NK-92 treated with Interleukin-12 subunit alpha and Interleukin-12 subunit beta, amount 100 ng/mL, for 24 hours (cell line): ENCODE measurements around the gene RNF43.

Experiments used
- DNase-seq: peaks from one replicate; lab custom pipeline; 2025; lab: John Stamatoyannopoulos, UW

Gene RNF43

DNA sequence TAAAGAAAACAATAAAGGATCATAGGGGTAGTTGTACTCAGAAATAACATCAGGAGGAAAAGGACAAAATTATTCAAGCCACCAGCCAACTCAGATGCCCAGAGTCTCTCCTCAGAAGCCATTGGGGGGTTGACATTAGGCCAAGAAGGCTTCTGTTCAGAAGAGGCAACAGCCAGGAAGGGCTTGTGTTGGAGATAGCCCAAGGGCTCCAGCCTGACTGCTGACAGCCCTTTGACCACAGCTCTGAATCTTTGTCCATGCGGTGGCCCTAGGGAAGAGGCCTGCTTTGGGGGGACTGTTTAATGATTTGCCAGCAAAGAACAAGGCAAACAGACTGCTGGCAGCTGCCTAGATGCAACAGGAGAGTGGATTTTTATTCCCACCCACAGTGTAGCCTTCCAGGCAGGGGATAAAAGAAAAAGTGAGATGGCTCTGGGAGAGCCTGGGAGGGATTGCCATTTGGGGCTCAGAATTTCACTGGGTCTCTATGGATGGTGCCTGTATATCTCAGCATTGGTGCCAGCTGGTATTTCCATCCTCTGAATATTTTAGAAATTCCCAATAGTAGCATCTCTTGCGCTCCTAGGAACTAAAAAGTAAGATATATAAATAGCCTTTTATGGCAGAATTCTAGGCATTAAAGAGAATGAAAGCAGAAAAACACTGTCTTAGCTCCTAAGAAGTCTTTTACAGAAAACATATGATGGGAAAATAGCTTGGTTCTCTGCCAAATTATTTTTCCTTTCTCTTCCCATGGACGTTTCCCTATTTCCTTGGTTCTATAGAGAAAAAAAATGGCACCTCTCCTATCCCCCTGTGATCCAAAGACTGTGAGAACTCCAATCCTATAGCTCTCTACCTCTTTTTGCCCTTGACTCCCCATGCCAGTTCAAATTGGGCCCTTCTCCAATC is 36.0 kb downstream of the RNF43 start:
- no peak for DNase-seq

DNA sequence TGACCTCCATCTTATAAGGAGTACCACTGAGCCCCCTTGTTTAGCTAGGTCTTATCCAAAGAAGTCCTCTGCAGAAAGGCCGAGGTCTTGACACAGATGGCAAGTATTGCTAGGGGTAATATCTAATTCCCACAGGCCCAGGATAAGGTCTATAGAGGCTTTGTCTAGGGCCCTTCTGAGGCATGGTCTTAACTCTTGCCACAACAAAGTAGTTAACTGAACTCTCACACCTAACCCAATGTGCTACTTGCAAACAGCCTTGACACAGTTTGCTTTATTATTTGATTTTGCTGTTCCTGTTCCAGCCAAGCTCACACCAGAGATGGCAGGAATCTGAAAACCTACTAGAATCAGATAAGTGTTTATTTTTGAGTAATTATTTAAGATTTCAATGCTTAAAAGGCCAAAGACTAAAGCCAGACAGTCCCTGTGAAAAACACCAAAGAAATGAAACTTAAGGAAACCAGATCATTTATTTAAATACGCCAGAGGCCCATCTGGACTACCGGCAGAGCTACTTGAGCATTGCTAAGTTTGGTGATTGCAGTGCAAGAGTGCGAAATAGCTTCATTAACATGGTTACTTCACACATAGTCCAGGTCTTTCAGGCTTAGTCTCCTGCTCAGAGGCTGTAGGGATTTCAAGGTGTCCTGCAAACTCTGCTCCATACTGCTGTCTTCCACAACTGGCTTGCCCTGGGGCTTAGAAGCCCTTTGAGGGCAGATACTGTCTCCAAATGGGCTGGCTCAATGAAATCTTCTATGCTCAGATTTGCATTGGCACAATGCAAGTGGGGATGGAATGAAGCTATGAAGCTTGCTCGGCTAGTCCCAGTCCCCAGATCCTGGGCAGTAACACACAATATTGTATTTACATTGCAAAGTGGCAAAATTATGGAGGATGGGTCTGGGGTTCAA is 36.9 kb downstream of the RNF43 start:
- DNase-seq = no peak

DNA sequence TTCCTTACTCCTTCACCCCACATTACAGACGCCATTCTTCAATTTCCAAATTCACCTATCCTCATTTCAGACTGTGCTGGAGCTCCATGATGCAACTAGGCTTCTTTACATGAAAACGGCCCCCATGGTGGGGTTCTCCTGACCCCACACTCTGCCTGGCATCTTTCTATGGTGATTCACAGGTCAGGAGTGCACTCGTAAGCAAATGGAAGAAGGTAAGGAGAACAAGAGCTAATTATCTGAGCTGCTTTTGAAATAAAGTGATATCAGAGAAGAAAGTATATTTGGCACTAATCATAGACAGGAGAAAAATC is 37.9 kb downstream of the RNF43 start:
- DNase-seq = no peak

DNA sequence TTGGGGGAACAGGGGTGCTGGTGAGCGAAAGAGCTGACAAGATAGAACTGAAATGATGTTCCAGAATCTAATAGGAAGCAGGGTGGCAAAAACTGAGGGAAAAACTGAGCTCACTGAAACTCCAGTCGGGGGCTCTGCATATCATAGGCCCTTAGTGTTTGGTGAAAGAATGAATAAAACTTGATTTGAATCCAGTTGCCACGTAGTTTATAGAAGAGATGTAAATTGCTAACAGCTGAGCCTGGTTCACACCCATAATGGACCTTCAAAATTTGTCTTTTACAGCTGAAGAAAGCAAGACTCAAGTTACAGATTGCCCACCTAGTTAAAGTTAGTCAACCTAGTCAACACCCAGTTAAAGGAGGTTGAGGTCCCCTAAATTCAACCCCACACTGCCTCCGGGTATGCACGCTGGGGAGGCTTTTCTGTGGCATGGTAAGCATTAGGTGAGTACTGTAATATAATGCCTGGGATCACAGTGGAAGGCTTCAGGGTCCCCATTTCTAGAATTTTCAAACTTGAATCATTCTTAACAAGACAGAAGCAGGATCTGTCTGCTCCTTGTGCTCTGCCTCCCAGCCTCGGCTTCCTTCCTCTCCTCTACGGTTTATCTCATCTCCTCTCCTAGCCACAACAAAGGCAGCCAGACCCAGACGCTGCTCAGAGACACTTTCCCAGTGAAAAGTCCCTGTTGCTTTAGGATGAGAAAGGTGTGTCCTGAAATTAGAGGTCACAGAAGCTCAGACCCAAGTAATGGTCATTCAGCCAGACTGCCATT is 38.4 kb downstream of the RNF43 start:
- DNase-seq = no peak

DNA sequence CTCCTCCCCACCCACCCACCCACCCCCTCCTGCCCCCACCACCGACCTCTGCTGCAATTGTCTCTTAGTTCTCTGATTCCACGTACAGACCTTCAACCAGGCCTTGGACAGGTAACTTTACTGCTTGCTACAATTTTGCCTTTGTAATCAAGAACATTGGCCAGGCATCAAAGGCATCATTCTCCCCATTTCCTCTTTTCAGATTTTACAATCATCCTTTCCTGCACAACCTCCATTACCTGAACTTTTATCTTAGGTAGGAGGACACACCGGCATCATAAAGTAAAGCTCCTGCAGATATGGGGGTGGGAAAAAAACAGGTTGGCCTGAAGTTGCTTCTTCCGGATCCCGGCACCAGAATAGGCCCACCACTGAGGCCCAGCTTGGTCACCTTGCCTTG is 39.7 kb downstream of the RNF43 start:
- no peak for DNase-seq

DNA sequence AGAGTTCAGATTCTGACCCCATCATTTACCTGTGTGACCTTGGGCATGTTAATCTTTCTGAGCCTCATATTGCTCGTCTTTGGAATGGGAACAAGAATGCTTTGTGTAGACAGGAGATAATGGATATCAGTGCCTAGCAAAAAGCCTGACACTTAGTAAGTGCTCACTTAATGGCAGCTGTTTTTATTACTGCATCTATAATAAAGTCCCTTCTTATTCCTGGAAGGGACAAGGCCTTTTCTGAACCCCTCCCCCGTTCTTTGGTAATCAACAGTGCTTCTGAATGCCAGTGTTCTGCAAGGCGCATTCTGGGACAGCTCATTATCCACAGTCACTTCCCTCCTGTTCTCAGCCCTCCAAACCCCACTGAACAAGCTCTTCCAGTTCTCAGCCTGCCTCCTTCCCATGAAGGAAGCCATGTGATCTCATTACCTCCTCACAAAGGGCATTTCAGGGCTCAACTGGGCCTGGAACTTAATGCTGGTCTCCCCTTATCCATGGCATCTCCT is 40.2 kb downstream of the RNF43 start:
- DNase-seq = no peak

DNA sequence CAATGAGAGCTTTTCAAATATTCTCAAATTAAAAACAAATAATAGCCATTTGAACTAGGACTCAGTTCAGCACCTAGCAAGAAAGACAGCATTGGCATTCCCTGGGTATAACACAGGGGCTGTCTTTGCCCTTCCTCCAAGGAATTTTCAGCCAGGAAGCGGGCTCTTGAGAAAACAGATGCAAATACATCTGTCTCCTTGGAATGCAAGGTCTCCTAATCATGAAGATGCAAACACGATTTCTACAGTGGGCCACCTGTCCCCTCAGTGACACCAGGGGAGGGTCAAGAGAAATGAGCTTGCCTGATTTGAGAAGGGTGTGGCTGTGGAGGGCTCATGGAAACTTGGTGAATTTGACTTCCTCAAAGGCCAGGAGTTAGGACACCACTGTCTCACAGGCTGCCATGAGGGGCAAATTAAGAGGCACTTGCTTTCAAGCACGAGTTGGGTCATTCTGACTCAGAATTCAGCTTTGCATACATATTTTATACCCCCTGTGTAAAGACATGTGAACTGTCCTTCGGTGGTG is 40.8 kb downstream of the RNF43 start:
- no peak for DNase-seq

DNA sequence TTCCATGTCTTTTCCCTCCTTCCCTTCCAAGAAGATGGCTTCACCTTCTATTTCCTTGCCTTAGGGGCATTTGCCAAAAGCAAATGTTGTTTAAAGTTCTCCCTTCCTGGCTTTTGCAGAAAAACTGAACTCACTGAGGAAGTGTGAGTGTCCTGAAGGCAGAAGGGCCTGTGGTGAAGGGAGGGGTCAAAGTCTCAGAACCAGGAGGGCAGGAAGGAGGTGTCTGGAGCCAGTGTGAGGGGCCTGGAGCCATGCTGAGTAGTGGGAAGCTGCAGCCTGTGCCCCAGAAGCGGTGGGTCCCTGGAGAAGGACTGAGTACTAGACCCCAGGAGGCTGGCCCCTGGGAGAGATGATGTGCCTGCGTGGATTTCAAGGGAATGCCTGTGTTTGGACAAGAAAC is 41.5 kb downstream of the RNF43 start:
- no peak for DNase-seq

DNA sequence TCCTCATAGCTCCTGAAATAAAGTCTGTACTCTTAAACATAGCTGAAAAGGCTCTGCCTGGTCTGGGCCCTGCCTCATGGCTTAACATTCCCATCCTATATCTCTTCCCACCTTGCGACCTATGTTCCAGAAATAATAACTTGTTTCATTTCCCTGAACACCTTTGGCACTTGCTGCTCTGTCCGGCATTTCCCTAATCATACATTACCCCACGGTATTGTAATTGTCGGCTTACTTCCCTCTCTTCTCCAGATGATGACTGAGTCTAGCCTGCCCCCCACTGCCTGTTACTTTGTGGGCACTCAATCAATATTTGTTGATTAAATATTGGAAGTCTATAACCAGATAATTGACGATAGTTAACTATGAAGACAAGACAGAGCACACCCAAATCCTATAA is 42.1 kb downstream of the RNF43 start:
- no peak for DNase-seq

DNA sequence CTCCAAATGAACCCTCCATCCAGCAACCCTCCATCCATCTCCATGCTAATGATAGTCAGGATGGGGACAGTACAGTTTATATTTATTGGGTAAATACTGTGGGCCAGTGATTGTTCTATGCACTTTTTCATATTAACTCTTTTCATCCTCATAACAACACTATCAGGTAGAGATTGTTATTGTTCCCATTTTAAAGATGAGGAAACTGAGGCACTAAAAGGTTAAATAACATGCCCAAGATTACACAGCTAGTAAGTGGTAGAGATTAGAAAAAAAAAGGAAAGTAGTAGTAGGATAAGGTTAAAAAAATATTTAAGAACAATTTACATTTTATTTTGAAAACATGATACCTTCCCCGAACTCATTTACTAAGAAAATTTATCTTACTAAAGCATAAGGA is 43.4 kb downstream of the RNF43 start:
- DNase-seq = no peak

DNA sequence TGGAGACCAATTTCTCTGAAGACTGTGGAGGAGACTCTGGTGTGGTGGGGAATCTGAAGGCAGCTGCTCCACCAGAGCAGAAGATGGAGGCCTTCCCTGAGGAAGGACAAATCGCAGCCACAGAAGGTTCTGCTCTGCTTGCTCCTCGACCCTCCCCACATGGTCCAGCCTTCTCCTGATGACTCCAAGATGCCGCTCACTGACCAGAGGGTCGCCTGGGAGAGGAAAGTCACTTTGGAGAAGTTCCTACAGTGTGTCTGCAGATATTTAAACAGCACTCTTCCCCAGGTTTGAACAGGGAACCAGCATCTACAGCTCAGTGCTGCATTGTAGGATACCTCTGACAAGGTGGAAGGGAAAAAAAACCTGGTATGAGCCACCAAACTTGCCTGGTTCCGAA is 44.3 kb downstream of the RNF43 start:
- no peak for DNase-seq

DNA sequence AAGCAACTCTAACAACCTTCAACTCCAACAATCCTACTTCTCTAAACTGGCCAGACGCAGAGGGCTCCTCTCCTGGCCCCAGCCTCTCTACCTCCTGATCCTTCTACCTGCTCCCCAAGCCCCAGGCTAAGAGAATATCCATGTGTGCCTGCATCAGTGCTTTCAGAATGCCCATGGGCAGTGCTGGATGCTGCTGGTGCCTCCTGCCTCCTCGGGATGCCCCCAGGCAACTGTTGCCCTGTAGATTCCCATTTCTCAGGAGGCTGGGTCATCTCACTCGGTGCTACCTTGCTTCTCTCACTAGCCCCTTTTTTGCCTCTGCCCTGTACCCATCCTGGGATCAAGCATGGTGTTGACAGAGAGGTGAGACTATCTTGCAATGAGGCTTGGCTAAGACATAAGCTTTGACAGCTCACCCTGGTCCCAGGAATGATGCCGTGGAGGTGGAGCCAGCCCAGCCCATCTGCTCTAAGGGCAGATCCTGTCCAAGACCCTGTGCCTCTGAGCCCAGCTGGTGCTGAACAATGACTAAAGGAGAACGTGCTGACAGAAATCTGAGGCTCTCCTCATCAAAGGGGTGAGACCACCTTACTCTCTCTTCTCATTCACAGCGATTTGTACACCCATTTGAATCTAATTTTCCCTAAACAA is 45.9 kb downstream of the RNF43 start:
- no peak for DNase-seq

DNA sequence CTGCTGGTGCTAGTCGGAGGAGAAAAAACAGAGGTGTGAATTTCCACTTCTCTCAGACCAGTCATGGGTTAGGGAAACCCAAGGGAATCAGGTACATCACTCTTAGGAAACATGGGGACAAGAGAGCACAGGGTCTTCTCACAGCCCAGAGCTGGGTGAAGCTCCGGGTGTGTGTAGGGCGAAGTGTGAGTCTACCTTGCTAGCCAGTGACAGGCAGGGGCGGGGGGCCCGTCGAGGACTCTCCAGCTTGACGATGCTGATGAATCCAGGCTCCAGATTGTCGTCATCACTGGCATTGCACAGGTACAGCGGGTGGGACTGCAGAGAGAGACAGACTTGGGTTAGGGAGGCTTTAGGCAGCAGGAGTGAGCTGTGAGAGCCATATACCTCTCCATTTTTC is 46.6 kb downstream of the RNF43 start:
- no peak for DNase-seq

DNA sequence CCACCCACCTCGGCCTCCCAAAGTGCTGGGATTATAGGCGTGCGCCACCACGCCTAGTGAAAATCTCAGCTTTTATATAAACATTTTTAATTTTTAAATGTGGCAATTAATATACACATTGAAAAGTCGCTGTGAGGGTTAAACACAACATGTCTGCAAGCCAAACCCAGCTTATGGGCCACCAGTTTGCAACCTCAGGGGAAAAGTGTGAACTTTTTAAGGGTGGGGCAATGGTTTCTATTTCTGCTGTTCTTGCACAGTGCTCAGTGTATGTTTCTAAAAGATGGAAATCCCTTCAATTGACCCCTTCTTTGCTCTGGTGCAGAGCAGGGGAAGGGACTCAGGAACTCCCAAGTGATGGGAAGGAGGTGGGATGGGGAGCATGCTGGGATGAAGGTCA is 47.0 kb downstream of the RNF43 start:
- no peak for DNase-seq

DNA sequence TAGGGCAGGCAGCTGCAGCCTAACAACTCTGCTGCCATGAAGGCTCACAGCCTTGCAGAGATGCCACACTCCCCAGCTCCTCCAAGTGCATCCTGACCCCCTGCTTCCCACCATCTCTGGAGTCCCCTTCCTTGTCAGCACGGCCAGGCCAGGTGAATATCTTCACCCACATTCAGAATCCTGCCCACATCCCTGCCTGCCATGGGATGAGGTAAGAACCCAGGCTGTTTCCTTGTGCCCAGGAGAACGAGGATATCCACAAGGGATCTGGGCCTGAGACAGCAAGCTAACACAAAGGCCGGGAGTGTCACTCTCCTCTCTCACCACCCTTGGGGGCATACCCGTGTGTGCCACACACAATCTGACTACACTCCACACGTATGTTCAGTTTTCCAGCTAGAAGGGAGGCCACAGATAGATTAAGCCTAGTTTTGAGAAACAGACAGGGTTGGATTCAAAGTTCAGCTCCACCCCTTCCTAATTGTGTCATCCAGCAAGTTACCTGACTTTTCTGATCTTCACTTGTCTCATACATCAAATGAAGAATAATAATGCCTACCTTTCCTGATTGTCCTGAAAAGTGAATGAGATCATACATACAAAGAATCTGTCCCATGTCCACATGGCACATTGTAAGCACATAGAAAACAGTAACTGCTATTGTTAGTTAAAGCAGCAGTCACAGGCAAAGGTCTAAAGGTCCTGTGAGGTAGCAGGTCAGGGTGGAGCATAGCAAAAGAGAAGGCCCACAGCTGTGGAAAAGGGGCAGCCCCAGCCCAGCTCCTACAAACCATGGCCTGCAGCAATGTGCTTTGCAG is 47.9 kb downstream of the RNF43 start:
- DNase-seq = no peak

DNA sequence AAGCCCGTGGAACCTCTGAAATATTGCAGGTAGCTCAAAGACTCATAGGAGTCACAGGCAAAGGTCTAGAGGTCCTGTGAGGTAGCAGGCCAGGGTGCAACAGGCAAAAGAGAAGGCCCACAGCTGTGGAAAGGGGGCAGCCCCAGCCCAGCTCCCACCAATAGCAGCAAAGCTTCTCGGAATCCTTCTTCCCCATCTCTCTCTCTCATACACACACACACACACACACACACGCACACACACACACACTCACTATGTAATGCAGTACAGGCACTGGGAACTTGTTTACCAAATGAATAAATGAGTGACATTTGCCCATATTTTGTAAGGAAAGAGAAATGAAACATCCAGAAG is 48.5 kb downstream of the RNF43 start:
- DNase-seq = no peak
